HG03025 (cell line): ENCODE results near the gene EMC1.
"Not testable (repeated sequence)": the region's sequence is repeated elsewhere in the genome, so short reads cannot be mapped to it uniquely, and the experiment has no call there.

Experiments
- ATAC-seq: cut with Tn5 transposase; IDR thresholded peaks from one replicate; pipeline ENCODE4 v1.9.1; 2021; ENCODE audit warnings: mild to moderate bottlenecking, moderate library complexity; ENCODE audit not compliant: unreplicated experiment, low FRiP score

Gene EMC1

GRCh38 chr1:19197845-19198244 is 53.5 kb downstream of the EMC1 start:
- ATAC-seq, result no peak

DNA sequence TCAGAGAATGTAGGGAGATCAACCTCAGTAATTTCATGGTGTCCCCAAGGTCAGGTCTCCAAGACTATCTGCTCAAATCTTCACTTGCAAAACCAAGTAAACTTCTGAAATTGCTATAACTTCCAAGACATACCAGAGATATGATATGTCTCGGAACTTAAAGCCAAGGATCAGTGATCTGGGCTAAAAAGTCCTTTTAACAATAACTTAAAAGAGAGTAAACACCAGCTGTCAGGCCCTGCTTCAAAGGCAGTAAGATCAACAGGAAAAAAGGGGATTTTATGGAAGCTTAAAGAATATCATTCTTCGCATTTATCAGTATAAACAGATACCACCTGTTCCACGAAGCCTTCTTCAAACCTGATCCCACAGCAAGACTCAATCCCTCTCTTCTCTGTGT is 55.0 kb downstream of the EMC1 start:
- ATAC-seq, result no peak

- ATAC-seq, result no peak
These were observed 58.3 kb downstream of the EMC1 start for GRCh38 chr1:19193004-19193403.

GRCh38 chr1:19191811-19192210 is 59.5 kb downstream of the EMC1 start:
- no peak for ATAC-seq

- ATAC-seq, result no peak
These were observed 60.9 kb downstream of the EMC1 start for GRCh38 chr1:19190468-19190867.

- ATAC-seq, result no peak
These were observed 62.1 kb downstream of the EMC1 start for GRCh38 chr1:19189270-19189669.

DNA sequence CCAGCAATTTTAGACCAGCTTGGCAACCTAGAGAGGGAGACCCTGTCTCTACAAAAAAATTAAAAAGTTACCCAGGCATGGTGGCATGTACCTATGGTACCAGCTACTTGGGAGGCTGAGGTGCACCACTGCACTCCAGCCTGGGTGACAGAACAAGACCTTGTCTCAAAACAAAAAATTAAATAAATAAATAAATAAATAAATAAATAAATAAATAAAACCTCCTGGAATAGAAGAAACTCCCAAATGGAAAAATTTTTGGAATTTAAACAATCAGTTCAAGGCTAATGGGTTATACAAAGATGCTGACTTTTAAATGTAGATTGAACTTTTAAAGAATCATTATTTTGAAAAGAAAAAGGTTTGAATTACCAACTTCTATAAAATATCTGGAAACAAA is 63.5 kb downstream of the EMC1 start:
- ATAC-seq, result no peak

DNA sequence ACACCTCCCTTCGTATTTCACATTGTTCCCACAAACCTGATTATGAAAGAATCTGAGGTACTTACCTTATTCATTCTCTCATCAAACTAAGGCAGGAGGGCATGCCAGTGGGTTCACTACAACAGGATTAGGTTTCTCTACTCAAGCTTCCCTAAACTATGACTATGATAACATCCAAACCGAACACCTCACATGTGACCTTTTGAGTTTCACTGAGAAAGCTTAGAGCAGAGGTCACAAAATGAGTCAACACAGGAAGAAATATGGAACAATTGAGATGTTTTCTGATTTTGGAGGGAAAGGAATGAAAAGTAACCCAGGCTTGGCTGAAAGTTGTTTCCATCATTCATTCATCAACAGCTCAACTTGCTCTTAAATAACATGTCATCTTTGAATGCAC is 65.3 kb downstream of the EMC1 start:
- ATAC-seq, result no peak

GRCh38 chr1:19182223-19182622 is 69.1 kb downstream of the EMC1 start:
- no peak for ATAC-seq

DNA sequence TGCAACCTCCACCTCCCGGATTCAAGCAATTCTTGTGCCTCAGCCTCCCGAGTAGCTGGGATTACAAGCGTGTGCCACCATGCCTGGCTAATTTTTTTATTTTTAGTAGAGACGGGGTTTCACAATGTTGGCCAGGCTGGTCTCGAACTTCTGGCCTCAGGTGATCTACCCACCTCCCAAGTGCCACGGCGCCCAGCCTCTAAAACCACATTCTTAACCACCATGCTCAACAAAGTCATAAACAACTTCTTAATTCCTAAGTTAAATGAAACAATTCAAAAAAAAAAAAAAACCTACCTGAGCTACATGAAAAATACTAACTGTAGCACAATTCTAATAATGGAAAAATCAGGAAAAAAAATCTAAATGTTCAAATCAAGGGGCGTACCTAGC is 71.1 kb downstream of the EMC1 start:
- not testable (repeated sequence) for ATAC-seq

- no peak for ATAC-seq
These were observed 71.6 kb downstream of the EMC1 start for GRCh38 chr1:19179597-19180264.

- ATAC-seq, result no peak
These were observed 72.5 kb downstream of the EMC1 start for GRCh38 chr1:19178734-19179398.

GRCh38 chr1:19177811-19178210 is 73.5 kb downstream of the EMC1 start:
- ATAC-seq, result no peak

DNA sequence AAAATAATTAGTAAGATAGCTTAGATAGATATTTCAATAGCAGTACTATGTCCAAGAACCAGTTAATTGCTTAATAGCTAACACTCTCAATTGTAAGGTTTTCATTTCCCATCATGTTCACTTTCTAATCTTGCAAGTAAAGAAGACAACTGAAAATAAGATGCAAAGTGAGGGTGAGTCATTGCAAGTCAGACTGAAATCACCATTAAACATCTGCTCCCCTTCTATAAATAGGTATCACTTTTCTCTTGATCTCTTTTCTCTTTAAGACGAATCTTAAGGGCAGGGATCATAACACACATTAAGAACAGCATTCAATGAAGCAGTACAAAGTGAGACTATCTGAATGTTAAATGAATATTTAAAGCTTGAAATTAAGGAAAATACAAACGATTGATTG is 81.7 kb downstream of the EMC1 start:
- ATAC-seq, result no peak

DNA sequence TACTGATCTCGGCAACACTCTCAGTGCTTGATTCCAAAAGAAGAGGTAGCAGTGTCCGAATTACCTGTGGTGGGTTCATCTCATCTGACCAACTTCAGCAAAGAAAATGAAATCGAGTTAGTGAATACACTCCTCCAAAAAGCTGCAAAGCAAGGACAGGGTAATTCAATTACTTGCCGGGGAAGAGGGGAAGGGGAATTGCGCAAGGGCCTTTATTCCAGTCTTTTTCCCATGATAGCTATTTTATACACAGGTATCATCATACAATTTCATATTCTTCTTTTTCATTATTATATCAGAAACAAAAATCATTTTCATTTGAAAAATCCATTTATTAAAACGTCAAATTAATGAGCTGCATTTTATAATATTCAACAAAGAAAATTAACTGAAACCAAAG is 84.2 kb downstream of the EMC1 start:
- ATAC-seq, result no peak

GRCh38 chr1:19166066-19166465 is 85.3 kb downstream of the EMC1 start:
- no peak for ATAC-seq
